PC-9 (cell line): ENCODE measurements around the gene PRLR. TPM values are rescaled to one million over a fixed set of nuclear protein-coding genes. Genes with fewer than 3 reads are reported as not detected.

Experiments used
- BruUV-seq: library from RNA; stranded (reverse); fragments of 400-500 nt; replicated peaks from 2 replicates; lab custom pipeline; 2021; lab: Mats Ljungman, UMichigan
- CTCF ChIA-PET: fragments of 300-600 bp; sonication (Branson Sonifier 250); formaldehyde crosslinking; loops from one replicate; lab custom pipeline; 2022; ENCODE audit warnings: antibody characterized with exemption; lab: Charles Lee
- POLR2A ChIA-PET: fragments of 300-600 bp; sonication (Branson Sonifier 250); formaldehyde crosslinking; loops from one replicate; lab custom pipeline; 2022; ENCODE audit warnings: antibody characterized with exemption; ENCODE audit not compliant: unreplicated experiment; lab: Charles Lee
- DNase-seq, 2 experiments: peaks; one replicate each; pipeline versions ENCODE4 v3.0.0 to v3.0.0-alpha.2; 2015 to 2022; ENCODE audit warnings: mixed read lengths in 1 of 2
- H2AFZ ChIP-seq: fragments of 200-600 bp; sonication (generic); 2 replicates; pipeline ENCODE4 v1.8.1; 2017; ENCODE audit warnings: antibody characterized with exemption
- H3F3A ChIP-seq: fragments of 200-600 bp; sonication (generic); 2 replicates; pipeline ENCODE4 v1.8.1; 2017; ENCODE audit warnings: antibody characterized with exemption, mild to moderate bottlenecking, low read depth; ENCODE audit not compliant: insufficient read depth
- H3K27ac ChIP-seq: fragments of 200-600 bp; sonication (generic); 2 replicates; pipeline ENCODE4 v1.6.1; 2016; ENCODE audit warnings: mixed run types
- H3K27me3 ChIP-seq: fragments of 200-600 bp; sonication (generic); 2 replicates; pipeline ENCODE4 v1.6.1; 2016; ENCODE audit warnings: low read depth, mixed run types; ENCODE audit not compliant: insufficient read depth
- H3K36me3 ChIP-seq: fragments of 200-600 bp; sonication (generic); 2 replicates; pipeline ENCODE4 v1.6.1; 2016; ENCODE audit warnings: low read depth, mixed run types
- H3K4me1 ChIP-seq: fragments of 200-600 bp; sonication (generic); replicated peaks from 2 replicates; pipeline ENCODE4 v1.6.1; 2016; ENCODE audit warnings: mixed run types; ENCODE audit not compliant: insufficient read depth
- H3K4me2 ChIP-seq: fragments of 200-600 bp; sonication (generic); 2 replicates; pipeline ENCODE4 v1.6.1; 2017; ENCODE audit warnings: mixed run types
- H3K4me3 ChIP-seq: fragments of 200-600 bp; sonication (generic); 2 replicates; pipeline ENCODE4 v1.6.1; 2016; ENCODE audit warnings: mixed run types
- H3K79me2 ChIP-seq: fragments of 200-600 bp; sonication (generic); 2 replicates; pipeline ENCODE4 v1.6.1; 2017; ENCODE audit warnings: low read depth, mixed run types
- H3K9me2 ChIP-seq: fragments of 200-600 bp; sonication (generic); 2 replicates; pipeline ENCODE4 v1.8.1; 2017; ENCODE audit warnings: mild to moderate bottlenecking; ENCODE audit not compliant: insufficient read depth
- H3K9me3 ChIP-seq: fragments of 200-600 bp; sonication (generic); 2 replicates; pipeline ENCODE4 v1.8.1; 2016; ENCODE audit warnings: low read depth; ENCODE audit not compliant: insufficient read depth
- H4K20me1 ChIP-seq: fragments of 200-600 bp; sonication (generic); 2 replicates; pipeline ENCODE4 v1.8.1; 2017; ENCODE audit not compliant: insufficient read depth
- CTCF ChIP-seq: fragments of 200-600 bp; sonication (generic); conservative IDR thresholded peaks from 2 replicates; pipeline ENCODE4 v1.6.1; 2017; ENCODE audit warnings: mixed run types, antibody characterized with exemption, mild to moderate bottlenecking, moderate library complexity
- EZH2 ChIP-seq: fragments of 200-600 bp; sonication (generic); IDR thresholded peaks from 2 replicates; pipeline ENCODE4 v1.8.0; 2017; ENCODE audit warnings: antibody characterized with exemption, low read depth
- intact Hi-C: fragments of 100-400 bp; cut with micrococcal nuclease; formaldehyde crosslinking; loops from one replicate; pipeline ENCODE4 v1.10.0; 2022; ENCODE audit not compliant: unreplicated experiment
- total RNA-seq: library from RNA; stranded (reverse); gene quantifications from 2 replicates; pipeline ENCODE4 v1.2.3, GENCODE V29; 2021

The PRLR gene
- total RNA-seq, 1 experiment from 2014 or later: not detected

DNA sequence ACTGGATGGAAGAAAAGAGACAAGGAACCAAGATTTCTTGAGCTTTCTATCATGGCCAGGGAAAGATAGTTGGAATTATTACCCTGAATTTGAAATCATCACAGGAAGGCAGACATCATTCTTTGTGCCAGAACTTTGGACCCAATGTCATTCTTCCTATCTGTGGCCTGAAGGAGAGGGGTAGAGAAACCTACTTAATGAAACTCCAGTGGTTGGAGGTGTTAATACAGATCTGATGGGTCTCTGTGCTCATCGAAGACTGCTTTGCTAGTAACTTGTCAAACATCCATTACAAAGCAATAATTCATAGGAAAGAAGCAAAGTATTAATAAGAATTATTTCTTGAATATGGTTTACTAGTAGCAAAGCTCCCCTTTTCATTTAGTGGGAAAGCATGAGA lies 26.9 kb downstream of the PRLR start:
- TF ChIP-seq CTCF (no peak), EZH2 (no peak)
- CTCF ChIA-PET: no interaction called here
- no peaks in the 10 kb centered on the region for H3K79me2 ChIP-seq
- H3K27ac ChIP-seq: no peak overlapping the region
- no peaks in the 10 kb centered on the region for H3K36me3 ChIP-seq
- intact Hi-C loops: loop anchor here (5.0 kb wide), 2 partner anchors 116 to 731 kb away; no protein-coding TSS in a partner anchor
- H3K4me2 ChIP-seq: no peak overlapping the region
- H3K4me1 ChIP-seq: no peaks in the 10 kb centered on the region
- H2AFZ ChIP-seq: no peak overlapping the region
- no TSS peak for BruUV-seq
- H3K9me2 ChIP-seq: no peaks in the 10 kb centered on the region
- no peaks in the 10 kb centered on the region for H3F3A ChIP-seq
- POLR2A ChIA-PET: no interaction called here
- H4K20me1 ChIP-seq: no peaks in the 10 kb centered on the region
- H3K27me3 ChIP-seq: peaks cover 30% of the 10 kb centered on the region
- no peak for DNase-seq
- H3K9me3 ChIP-seq: no peaks in the 10 kb centered on the region
- no peak overlapping the region for H3K4me3 ChIP-seq

- Histone ChIP-seq H3K27me3 (peaks cover 32% of the 10 kb centered on the region), H4K20me1 (no peaks in the 10 kb centered on the region), H3K4me2 (no peak overlapping the region), H3K9me3 (no peaks in the 10 kb centered on the region), H3K4me3 (no peak overlapping the region), H3F3A (no peaks in the 10 kb centered on the region), H3K27ac (no peak overlapping the region), H3K9me2 (no peaks in the 10 kb centered on the region), H2AFZ (no peak overlapping the region), H3K4me1 (no peaks in the 10 kb centered on the region), H3K36me3 (no peaks in the 10 kb centered on the region), H3K79me2 (no peaks in the 10 kb centered on the region)
- ChIA-PET CTCF (no interaction called here), POLR2A (no interaction called here)
- TF ChIP-seq CTCF: peak; percentile 67
- TF ChIP-seq EZH2: no peak
- intact Hi-C loops: loop anchor here (5.0 kb wide), 2 partner anchors 115 to 730 kb away; no protein-coding TSS in a partner anchor
- BruUV-seq: no TSS peak
- peak in 1 of 2 experiments; percentile 41 for DNase-seq
Measured at GRCh38 chr5:35202319-35203111, 27.8 kb downstream of the PRLR start.

DNA sequence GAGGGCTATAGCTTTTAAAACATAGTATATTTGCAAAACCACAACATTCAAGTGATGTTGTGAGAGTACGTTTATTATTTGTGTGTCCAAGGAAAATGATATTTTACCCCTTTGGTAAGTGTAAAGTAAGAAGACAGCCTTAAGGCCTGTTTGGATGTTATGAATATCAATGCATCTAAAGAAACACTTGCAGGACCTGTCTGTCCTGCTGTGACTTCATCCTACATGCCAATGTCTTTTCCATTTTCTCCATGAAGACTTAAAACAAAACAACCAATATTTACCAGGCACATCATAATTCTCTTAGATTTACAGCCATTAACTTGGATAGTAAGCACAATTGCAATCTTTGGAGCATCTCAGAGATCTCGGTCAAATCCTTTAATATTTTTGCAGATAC lies 29.0 kb downstream of the PRLR start:
- Histone ChIP-seq H3K4me3 (no peak overlapping the region), H2AFZ (no peak overlapping the region), H3K79me2 (no peaks in the 10 kb centered on the region), H3K27me3 (peaks cover 40% of the 10 kb centered on the region), H3K27ac (no peak overlapping the region), H3F3A (no peaks in the 10 kb centered on the region), H4K20me1 (no peaks in the 10 kb centered on the region), H3K4me2 (no peak overlapping the region), H3K4me1 (no peaks in the 10 kb centered on the region), H3K9me2 (no peaks in the 10 kb centered on the region), H3K9me3 (no peaks in the 10 kb centered on the region), H3K36me3 (no peaks in the 10 kb centered on the region)
- intact Hi-C loops: loop anchor here (5.0 kb wide), 2 partner anchors 114 to 729 kb away; no protein-coding TSS in a partner anchor
- CTCF ChIA-PET: no interaction called here
- TF ChIP-seq EZH2 (no peak), CTCF (no peak)
- POLR2A ChIA-PET: no interaction called here
- no peak for DNase-seq
- BruUV-seq: no TSS peak
